HuH-7 (cell line): Measurements from ENCODE around the gene TH.
A peak's percentile ranks its signal among the peaks of the same experiment; 100 is the strongest.

Experiments
- DNase-seq: peaks from one replicate; pipeline ENCODE4 v3.0.0; 2011; ENCODE audit warnings: low spot score

TH gene

GRCh38 chr11:2208691-2209369, 37.2 kb upstream of the TH start:
- DNase-seq: no peak

GRCh38 chr11:2207773-2208621, 36.4 kb upstream of the TH start:
- no peak for DNase-seq

DNA sequence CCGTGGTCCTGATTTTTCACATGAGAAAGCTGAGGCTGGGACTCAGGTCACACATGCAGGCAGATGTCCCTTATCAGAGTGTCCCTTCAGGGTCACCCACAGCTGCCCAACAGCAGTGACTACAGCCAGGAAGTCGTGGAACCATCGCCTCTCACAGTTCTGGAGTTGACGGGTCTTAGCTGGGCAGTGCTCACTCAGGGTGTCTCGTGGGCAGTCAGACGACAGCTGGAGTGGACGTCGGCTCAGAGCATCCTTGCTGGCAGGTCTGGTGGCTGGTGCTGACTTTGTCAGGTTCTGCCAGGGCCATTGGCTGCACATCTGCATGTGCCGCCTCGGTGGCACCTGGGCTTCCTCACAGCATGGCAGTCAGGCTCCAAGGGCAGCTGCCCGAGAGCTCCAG, 35.6 kb upstream of the TH start:
- no peak for DNase-seq

DNA sequence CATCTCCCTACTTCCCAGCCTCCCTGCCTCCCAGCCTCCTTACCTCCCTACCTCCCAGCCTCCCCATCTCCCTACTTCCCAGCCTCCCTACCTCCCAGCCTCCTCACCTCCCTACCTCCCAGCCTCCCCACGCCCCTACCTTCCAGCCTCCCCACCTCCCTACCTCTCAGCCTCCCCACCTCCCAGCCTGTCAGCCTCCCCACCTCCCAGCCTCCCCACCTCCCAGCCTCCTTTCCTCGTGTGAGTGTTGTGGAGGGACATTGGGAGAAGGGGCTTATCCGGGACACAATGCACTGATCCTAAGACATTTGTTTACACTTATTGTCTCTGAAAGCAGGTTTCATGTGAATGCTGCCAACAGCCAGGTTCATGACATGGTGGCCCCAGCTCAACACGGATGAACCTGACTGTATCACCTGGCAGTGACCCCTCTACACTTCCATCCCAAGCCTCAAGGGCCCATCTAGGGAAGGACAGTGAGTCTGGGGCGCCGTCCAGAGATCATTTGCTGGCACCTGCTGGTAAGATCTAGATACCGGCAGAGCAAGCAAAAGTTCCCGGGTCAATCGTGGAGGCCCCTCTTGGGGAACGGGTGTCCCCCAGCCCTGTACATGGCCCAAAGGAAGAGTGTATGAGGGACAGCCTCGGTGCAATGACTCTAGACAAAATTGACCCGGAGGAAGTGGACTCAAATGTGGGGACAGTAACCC, 34.5 kb upstream of the TH start:
- no peak for DNase-seq

GRCh38 chr11:2205214-2205720, 33.7 kb upstream of the TH start:
- DNase-seq: no peak

DNA sequence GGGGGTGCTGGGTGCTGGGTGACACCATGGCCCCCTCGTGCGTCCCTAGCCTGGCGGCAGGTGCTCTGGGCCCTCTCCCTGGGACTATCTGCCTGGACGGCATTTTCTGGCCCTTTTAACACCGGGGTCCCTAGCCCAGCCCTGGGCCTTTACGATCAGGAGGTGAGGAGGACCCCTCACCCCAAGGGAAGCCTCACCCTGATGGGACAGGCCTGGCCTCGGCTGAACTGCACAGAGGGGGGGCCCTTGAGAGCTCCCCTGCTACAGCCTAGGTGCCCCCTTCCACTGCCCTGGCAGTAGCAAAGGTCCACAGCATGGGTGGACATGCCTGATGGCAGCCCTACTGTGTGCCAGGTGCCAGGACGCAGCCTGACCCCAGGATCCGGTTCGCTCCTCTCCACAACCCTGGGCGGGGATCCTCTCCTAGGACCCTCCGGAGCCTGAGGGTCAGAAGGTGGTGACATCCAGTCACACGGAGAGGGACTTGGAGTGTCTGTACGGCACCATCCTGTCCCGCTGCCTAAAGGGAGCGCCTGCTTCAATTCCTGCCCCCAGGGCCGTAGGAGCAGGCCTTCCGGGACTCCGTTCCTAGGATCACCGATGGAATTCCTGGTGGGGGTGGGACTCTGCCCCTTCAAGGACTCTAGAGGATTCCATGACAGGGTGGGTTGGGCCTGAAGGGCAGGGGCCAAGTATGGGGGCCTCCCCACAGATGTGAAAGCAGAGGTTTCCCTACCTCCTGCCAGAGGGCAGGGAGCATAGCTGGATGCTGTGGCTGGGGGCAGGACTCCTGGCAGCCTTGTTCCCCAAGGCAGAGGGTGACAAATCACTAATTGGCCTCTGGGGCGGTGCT, 33.0 kb upstream of the TH start:
- no peak for DNase-seq

DNA sequence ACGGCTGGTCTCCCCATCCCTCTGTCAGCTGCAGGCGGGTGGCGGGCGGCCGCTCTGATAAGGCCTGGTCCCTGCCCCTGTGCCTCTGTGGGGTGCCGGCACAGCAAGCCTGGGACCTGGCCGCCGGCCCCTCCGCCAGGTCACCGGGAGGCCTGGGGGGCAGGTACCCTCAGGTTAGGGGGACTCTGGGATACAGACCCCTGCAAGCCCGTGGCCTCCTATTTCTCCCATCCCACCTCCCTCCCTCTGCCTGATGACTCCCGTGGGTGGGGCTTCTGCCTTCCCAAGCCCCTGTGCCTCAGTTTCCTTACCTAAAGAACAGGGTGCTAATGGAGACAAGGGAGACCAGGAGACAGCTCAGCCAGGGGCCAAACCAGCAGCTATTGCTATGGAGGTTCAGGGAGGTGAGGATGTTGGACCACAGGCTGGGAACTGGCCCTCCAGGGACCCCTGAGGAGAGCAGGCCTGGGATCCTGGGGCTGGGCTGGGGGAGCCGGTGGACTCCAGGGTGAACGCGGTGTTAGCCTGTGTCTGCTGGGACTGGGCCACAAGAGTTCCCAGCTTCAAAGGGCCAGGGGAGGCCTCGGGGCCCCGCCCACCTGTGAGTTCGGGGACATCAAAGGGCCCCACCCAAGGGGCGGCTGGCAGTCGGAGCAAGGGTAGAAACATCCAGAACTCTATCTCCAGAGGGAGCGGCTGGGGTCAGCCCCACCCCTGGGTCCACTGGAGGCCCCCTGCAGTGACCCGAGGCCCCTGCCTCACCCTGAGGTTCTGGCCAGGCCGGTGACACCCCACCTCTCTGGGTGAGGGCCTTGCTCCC, 32.0 kb upstream of the TH start:
- no peak for DNase-seq

DNA sequence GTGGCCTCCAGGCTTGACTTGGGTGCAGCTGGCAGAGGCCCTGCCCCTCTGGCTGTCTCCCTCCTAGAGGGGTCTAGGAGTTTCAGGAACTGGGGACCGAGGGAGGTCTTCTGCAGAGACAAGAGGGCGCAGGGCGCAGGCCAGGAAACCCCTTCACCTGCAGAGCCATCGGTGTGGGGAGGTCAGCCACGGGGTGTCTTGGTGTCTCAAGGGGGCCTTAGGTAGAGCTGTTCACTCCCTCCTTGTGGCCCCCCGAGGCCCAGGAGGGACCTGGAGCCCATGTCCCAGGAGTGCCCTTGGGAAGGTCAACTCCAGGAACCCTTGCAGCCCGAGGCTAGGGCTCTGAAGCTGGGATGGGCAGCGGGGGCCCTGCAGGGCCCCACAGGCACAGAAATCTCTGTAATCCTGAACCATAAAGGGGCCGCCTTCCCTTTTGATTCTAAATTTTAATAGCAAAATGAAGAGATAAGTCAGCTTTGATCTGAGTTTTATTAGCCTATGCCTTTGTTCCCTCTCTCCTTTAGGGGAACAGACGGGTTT, 31.4 kb upstream of the TH start:
- DNase-seq: no peak

- no peak for DNase-seq
These were observed 30.7 kb upstream of the TH start for GRCh38 chr11:2202071-2202899.

DNA sequence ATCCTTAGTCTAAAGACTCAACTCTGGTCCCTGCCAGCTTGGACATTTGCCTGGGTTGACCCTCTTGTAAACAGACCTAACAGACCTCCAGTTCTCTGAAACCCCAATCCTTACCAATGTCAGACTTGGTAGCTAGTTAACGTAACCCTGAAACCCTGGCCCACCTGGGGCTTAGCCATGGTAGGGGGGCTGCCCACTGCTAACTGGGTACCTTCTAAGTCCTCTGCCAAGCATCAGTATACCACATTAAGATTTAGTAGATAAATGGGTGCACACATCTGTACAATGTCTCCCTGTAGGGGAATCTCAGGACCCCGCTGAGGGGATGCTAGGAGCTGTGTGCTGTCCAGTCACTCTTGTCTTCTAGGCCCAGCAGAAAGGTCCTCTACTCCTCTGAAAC, 29.9 kb upstream of the TH start:
- DNase-seq: no peak

DNA sequence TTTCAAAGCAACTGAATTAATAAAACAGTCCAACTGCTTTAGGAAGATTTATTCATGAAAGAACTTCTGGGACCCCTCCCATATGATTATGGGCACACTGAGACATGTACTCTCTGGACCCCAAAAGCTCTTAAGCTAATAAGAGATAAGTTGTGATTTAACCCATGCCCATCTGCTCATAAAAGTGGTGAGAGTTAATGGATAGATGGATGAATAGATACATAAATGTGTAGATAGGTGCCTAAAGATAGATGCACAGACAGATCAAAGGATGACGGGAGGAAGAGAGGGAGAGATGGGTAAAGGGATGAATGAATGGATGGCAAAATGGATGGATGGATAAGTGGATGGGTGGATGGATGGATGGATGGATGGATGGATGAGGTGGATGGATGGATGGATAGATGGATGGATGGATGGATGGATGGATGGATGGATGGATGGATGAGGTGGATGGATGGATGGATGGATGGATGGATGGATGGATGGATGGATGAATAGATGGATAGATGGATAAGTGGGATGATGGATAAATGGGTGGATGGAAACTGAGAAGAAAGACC, 29.4 kb upstream of the TH start:
- DNase-seq: no peak

DNA sequence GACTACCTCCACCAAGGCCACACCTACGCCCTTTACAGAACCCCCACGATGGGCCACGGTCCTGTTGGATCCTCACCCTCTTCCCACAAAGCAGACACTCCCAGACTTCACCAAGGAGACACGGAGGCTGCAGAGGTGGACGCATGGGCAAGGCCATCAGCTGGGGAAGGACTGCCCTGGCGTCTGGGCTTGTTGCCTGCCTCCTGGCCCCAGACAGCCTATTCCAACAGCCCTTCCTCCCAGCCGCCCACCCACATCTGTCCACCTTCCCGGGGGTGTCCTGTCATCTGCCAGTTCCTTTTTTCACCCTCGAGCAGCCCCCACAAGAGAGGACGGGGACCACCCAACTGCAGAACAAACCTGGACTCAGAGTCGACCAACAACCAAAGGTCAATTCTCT, 28.9 kb upstream of the TH start:
- DNase-seq: no peak

- DNase-seq: no peak
These were observed 28.1 kb upstream of the TH start for GRCh38 chr11:2199466-2200341.

- no peak for DNase-seq
These were observed 27.2 kb upstream of the TH start for GRCh38 chr11:2198621-2199365.

DNA sequence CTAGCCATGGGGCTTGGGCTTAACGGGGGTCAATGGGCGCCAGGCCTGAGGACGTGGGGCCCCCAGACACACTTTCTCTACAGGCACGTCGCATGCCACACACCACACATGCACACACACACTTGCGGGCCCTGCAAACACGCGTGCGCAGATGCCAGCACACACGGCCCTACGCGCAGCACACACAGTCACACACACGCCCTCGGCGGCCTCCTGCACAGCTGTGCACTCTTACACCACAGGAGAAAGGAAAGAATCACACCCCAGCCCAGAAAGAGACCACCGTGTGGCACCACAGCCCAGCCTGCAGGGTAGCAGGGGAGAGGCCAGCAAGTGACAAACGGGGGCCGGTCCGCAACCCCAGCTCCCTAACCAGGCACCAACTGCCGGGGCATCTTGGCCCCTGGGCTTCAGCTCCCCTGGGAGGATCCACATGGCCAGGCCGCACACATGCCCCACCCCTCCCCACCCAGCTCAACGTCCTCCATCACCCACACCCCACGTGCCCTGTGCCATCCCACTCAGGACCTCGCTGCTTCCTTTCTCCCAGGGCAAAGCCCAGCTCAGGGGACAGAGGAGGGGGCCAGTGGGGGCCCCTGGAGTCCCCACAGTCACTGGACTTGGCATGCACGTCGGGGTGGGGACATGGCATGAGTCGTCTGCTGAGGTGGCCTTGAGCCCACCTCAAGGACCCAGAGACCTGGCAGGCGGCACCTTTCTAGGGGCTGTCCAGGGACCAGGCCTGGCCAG, 26.3 kb upstream of the TH start:
- DNase-seq: no peak

DNA sequence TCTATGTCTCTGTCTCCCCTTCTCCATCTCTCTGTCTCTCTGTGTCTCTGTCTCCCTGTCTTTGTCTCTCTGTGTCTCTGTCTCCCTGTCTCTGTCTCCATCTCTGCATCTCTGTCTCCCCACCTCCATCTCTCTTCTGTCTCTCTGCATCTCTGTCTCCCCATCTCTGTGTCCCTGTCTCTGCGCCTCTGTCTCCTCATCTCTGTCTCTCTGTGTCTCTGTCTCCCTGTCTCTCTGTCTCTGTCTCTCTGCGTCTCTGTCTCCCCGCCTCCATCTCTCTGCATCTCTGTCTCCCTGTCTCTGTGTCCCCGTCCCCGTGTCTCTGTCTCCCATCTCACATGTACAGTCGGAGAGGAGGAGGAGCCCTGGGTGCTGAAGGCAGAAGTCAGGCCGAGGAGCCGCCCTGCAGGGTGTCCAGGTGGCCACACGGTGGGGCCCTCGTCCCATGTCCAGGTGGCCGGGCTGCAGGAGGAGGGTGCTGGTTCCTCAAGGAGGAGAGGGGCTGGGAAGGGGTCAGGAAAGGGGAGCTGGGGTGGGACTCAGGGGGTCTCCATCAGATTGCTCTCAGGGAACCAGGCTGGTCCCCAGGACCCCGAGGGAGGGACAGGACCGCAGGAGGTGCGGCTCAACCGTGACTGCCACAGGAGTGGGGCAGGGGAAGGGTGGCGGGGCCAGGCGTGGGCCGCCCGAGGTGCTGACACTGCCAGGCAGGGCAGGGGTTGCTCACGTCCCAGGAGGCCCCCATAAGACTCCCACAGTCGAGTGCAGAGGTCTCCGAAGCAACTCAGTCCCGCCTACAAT, 25.6 kb upstream of the TH start:
- DNase-seq: peak; percentile 95
